Liver (tissue), 9 donors: Measurements from ENCODE around the gene SLC12A2. TPM values are rescaled to one million over a fixed set of nuclear protein-coding genes. Genes with fewer than 3 reads are reported as not detected.

Experiments
- DNase-seq: peaks from one replicate; pipeline ENCODE4 v3.0.0-alpha.2; 2017; ENCODE audit warnings: low spot score
- H3K27ac ChIP-seq, 2 donors: one replicate each; pipeline ENCODE4 v1.7.0; 2013; ENCODE audit warnings: inconsistent platforms in 2 of 2, low read length in 2 of 2, control low read depth in 1 of 2, low read depth in 1 of 2, mild to moderate bottlenecking in 1 of 2
- H3K27me3 ChIP-seq, 4 donors: one replicate each; pipeline versions ENCODE4 v1.6.1 to v1.7.0; 2013; ENCODE audit warnings: low read length in 3 of 4, inconsistent platforms in 1 of 4, mild to moderate bottlenecking in 1 of 4, moderate library complexity in 1 of 4; ENCODE audit not compliant: control insufficient read depth in 4 of 4, insufficient read depth in 4 of 4
- H3K36me3 ChIP-seq, 4 donors: one replicate each; pipeline versions ENCODE4 v1.6.1 to v1.7.0; 2013; ENCODE audit warnings: low read length in 3 of 4, mild to moderate bottlenecking in 3 of 4, low read depth in 1 of 4, moderate library complexity in 1 of 4; ENCODE audit not compliant: control insufficient read depth in 4 of 4, insufficient read depth in 3 of 4
- H3K4me1 ChIP-seq, 4 donors: one replicate each; pipeline versions ENCODE4 v1.6.1 to v1.7.0; 2013; ENCODE audit warnings: low read length in 3 of 4, mild to moderate bottlenecking in 3 of 4, moderate library complexity in 1 of 4; ENCODE audit not compliant: control insufficient read depth in 4 of 4, insufficient read depth in 4 of 4
- H3K4me3 ChIP-seq, 3 donors: one replicate each; pipeline versions ENCODE4 v1.6.1 to v1.7.0; 2013; ENCODE audit warnings: low read length in 3 of 3, control low read depth in 1 of 3, low read depth in 1 of 3, mild to moderate bottlenecking in 1 of 3
- H3K9ac ChIP-seq, 2 donors: one replicate each; pipeline ENCODE4 v1.7.0; 2013; ENCODE audit warnings: low read length in 2 of 2, mild to moderate bottlenecking in 2 of 2, moderate library complexity in 2 of 2, control low read depth in 1 of 2, low read depth in 1 of 2
- H3K9me3 ChIP-seq, 4 donors: one replicate each; pipeline versions ENCODE4 v1.6.1 to v1.7.0; 2013; ENCODE audit warnings: low read length in 3 of 4; ENCODE audit not compliant: control insufficient read depth in 4 of 4
- ATF3 ChIP-seq: IDR thresholded peaks from 2 replicates; pipeline ENCODE4 v1.6.1; 2016; ENCODE audit warnings: antibody characterized with exemption
- CTCF ChIP-seq: fragments of 150-350 bp; IDR thresholded peaks from 2 replicates; pipeline ENCODE4 v1.5.1; 2017; ENCODE audit warnings: improper control_type of control experiment, low read depth, low read length; ENCODE audit not compliant: missing input control
- EGR1 ChIP-seq, 2 donors: IDR thresholded peaks; 2 replicates each; pipeline ENCODE4 v1.6.1; 2016 to 2018; ENCODE audit warnings: antibody characterized with exemption in 2 of 2, low read depth in 2 of 2
- FOXA1 ChIP-seq: IDR thresholded peaks from 2 replicates; pipeline ENCODE4 v1.6.1; 2016; ENCODE audit warnings: antibody characterized with exemption
- FOXA2 ChIP-seq: IDR thresholded peaks from 2 replicates; pipeline ENCODE4 v1.6.1; 2016; ENCODE audit warnings: antibody characterized with exemption
- GABPA ChIP-seq, 2 donors: IDR thresholded peaks in 1 of 2; conservative IDR thresholded peaks in 1 of 2; 2 replicates each; pipeline ENCODE4 v1.6.1; 2016; ENCODE audit warnings: antibody characterized with exemption in 2 of 2, mild to moderate bottlenecking in 1 of 2, moderate library complexity in 1 of 2
- HNF4A ChIP-seq, 2 donors: conservative IDR thresholded peaks; 2 replicates each; pipeline ENCODE4 v1.6.1; 2016; ENCODE audit warnings: antibody characterized with exemption in 2 of 2, mild to moderate bottlenecking in 2 of 2
- HNF4G ChIP-seq: IDR thresholded peaks from 2 replicates; pipeline ENCODE4 v1.6.1; 2016; ENCODE audit warnings: antibody characterized with exemption
- JUND ChIP-seq, 2 donors: IDR thresholded peaks; 2 replicates each; pipeline ENCODE4 v1.6.1; 2016; ENCODE audit warnings: antibody characterized with exemption in 2 of 2
- NR2F2 ChIP-seq: IDR thresholded peaks from 2 replicates; pipeline ENCODE4 v1.6.1; 2016; ENCODE audit warnings: antibody characterized with exemption
- RAD21 ChIP-seq, 2 donors: IDR thresholded peaks; 2 replicates each; pipeline ENCODE4 v1.6.1; 2016; ENCODE audit warnings: antibody characterized with exemption in 2 of 2, mild to moderate bottlenecking in 2 of 2
- RXRA ChIP-seq, 2 donors: IDR thresholded peaks; 2 replicates each; pipeline ENCODE4 v1.6.1; 2017 to 2018; ENCODE audit warnings: antibody characterized with exemption in 2 of 2, mild to moderate bottlenecking in 1 of 2
- SP1 ChIP-seq: IDR thresholded peaks from 2 replicates; pipeline ENCODE4 v1.6.1; 2018; ENCODE audit warnings: antibody characterized with exemption, mild to moderate bottlenecking
- TAF1 ChIP-seq: conservative IDR thresholded peaks from 2 replicates; pipeline ENCODE4 v1.6.1; 2016; ENCODE audit warnings: antibody characterized with exemption, mild to moderate bottlenecking
- YY1 ChIP-seq: IDR thresholded peaks from 2 replicates; pipeline ENCODE4 v1.6.1; 2016; ENCODE audit warnings: antibody characterized with exemption, mild to moderate bottlenecking
- ZBTB33 ChIP-seq: IDR thresholded peaks from 2 replicates; pipeline ENCODE4 v1.6.1; 2016; ENCODE audit warnings: antibody characterized with exemption
- polyA plus RNA-seq, 2 donors: library from polyadenylated mRNA; stranded (reverse) in 1 of 2; unstranded in 1 of 2; fragments of 200-250 nt in 1 of 2; fragments of >200 nt in 1 of 2; fragmentation: Nextera tagmentation in 1 of 2; extraction: Ambion mirVana in 1 of 2; gene quantifications; one replicate each; pipeline versions ENCODE4 v1.2.1 to v1.2.3, GENCODE V29; 2013 to 2015
- total RNA-seq, 2 donors: library from RNA; depleted of rRNA; stranded (reverse); fragments of >200 nt; gene quantifications; one replicate each; pipeline ENCODE4 v1.2.3, GENCODE V29; 2014
- TF ChIP-seq, protein P1 (sequence below): IDR thresholded peaks from 2 replicates; pipeline ENCODE4 v1.6.1; 2016; ENCODE audit warnings: antibody characterized with exemption, mild to moderate bottlenecking
- TF ChIP-seq, protein P2 (sequence below): IDR thresholded peaks from 2 replicates; pipeline ENCODE4 v1.6.1; 2016; ENCODE audit warnings: antibody characterized with exemption
- donor health status: healthy.
- donor health status: healthy.
- donor health status: healthy.
- donor health status: healthy.
- donor health status: healthy.

The SLC12A2 gene
- total and polyA plus RNA-seq, 4 donors = 2.5 to 10.9 (median 5.7) TPM

- TF ChIP-seq, protein P1, sequence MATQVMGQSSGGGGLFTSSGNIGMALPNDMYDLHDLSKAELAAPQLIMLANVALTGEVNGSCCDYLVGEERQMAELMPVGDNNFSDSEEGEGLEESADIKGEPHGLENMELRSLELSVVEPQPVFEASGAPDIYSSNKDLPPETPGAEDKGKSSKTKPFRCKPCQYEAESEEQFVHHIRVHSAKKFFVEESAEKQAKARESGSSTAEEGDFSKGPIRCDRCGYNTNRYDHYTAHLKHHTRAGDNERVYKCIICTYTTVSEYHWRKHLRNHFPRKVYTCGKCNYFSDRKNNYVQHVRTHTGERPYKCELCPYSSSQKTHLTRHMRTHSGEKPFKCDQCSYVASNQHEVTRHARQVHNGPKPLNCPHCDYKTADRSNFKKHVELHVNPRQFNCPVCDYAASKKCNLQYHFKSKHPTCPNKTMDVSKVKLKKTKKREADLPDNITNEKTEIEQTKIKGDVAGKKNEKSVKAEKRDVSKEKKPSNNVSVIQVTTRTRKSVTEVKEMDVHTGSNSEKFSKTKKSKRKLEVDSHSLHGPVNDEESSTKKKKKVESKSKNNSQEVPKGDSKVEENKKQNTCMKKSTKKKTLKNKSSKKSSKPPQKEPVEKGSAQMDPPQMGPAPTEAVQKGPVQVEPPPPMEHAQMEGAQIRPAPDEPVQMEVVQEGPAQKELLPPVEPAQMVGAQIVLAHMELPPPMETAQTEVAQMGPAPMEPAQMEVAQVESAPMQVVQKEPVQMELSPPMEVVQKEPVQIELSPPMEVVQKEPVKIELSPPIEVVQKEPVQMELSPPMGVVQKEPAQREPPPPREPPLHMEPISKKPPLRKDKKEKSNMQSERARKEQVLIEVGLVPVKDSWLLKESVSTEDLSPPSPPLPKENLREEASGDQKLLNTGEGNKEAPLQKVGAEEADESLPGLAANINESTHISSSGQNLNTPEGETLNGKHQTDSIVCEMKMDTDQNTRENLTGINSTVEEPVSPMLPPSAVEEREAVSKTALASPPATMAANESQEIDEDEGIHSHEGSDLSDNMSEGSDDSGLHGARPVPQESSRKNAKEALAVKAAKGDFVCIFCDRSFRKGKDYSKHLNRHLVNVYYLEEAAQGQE = no peak
- TF ChIP-seq NR2F2 (no peak), ZBTB33 (no peak), RXRA (IDR thresholded peaks at IDR 0.05) (no peak), HNF4G (no peak), SP1 (no peak), FOXA2 (no peak)
Observed at GRCh38 chr5:128062172-128062746, 21.3 kb upstream of the SLC12A2 start (continued).

DNA sequence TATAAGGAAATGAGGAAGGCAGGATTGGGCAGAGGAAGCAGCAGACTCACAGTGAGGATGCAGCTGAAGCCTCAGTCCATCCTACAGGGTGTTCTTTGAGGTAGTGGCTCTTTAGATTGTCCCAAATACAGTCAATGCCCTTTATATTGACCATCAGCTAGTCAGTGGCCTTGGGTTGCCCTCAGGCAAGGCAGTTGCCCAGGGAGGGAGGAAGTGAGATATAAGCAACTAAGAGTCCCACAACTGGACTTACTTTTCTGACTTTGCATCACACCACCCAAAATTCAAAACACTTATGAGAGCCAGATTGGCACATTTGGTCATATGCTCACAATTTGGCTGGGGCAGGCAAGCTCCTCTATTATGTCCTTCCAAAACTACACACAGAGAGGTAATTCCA is 9.4 kb upstream of the SLC12A2 start:
- Histone ChIP-seq H3K4me3 (no peak overlapping the region), H3K27me3 (no peaks in the 10 kb centered on the region), H3K27ac (no peak overlapping the region), H3K9ac (no peak overlapping the region), H3K36me3 (no peaks in the 10 kb centered on the region), H3K9me3 (no peaks in the 10 kb centered on the region), H3K4me1 (no peaks in the 10 kb centered on the region)
- no peak for DNase-seq
- no peak for TF ChIP-seq TAF1
- TF ChIP-seq RAD21 (IDR thresholded peaks at IDR 0.05) = no peak
- TF ChIP-seq NR2F2 = no peak
- TF ChIP-seq HNF4G = no peak
- TF ChIP-seq FOXA2 = no peak
- TF ChIP-seq, protein P2, sequence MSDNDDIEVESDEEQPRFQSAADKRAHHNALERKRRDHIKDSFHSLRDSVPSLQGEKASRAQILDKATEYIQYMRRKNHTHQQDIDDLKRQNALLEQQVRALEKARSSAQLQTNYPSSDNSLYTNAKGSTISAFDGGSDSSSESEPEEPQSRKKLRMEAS = no peak
- no peak for TF ChIP-seq ATF3
- TF ChIP-seq YY1 = no peak
- TF ChIP-seq EGR1 (IDR thresholded peaks at IDR 0.05; ENCODE audit: low read depth in 2 of 2) = no peak
- TF ChIP-seq HNF4A (conservative IDR thresholded peaks at IDR 0.05) = no peak
- TF ChIP-seq SP1 = no peak
- TF ChIP-seq JUND (IDR thresholded peaks at IDR 0.05) = no peak
- TF ChIP-seq RXRA (IDR thresholded peaks at IDR 0.05) = no peak
- TF ChIP-seq ZBTB33 = no peak
- no peak for TF ChIP-seq GABPA (IDR thresholded peaks at IDR 0.05 in 1 of 2, conservative IDR thresholded peaks at IDR 0.05 in 1 of 2)
- TF ChIP-seq, protein P1 = no peak
- TF ChIP-seq CTCF = no peak
- TF ChIP-seq FOXA1 = no peak
